Activated CD8-positive, alpha-beta T cell treated with anti-CD3 and anti-CD28 coated beads for 36 hours (primary cell): ENCODE measurements around the gene NPS. TPM values are rescaled to one million over a fixed set of nuclear protein-coding genes. Genes with fewer than 3 reads are reported as not detected.

Experiments
- ATAC-seq: fragments of 200-7000 bp; cut with Tn5 transposase; one replicate; pipeline ENCODE4 v1.10.0; 2021; ENCODE audit warnings: mild to moderate bottlenecking, moderate library complexity
- CTCF ChIA-PET: fragments of 350-600 bp; sonication (Branson Sonifier 250); formaldehyde crosslinking; loops from one replicate; lab custom pipeline; 2021; ENCODE audit warnings: antibody characterized with exemption; lab: Charles Lee
- POLR2A ChIA-PET: fragments of 350-600 bp; sonication (Branson Sonifier 250); formaldehyde crosslinking; loops from one replicate; lab custom pipeline; 2021; ENCODE audit warnings: antibody characterized with exemption; lab: Charles Lee
- DNase-seq: peaks from one replicate; pipeline ENCODE4 v3.0.0-alpha.2; 2020
- H3K27ac Mint-ChIP-seq: one replicate; pipeline ENCODE4 v1.8.0; 2021; ENCODE audit warnings: mild to moderate bottlenecking, mixed read lengths
- H3K27me3 Mint-ChIP-seq: one replicate; pipeline ENCODE4 v1.8.0; 2021; ENCODE audit warnings: mixed read lengths
- H3K36me3 Mint-ChIP-seq: one replicate; pipeline ENCODE4 v1.8.0; 2021; ENCODE audit warnings: low read depth, mixed read lengths
- H3K4me1 Mint-ChIP-seq: one replicate; pipeline ENCODE4 v1.8.0; 2021; ENCODE audit warnings: low read depth, mixed read lengths
- H3K4me3 Mint-ChIP-seq: one replicate; pipeline ENCODE4 v1.8.0; 2021; ENCODE audit warnings: mild to moderate bottlenecking, moderate library complexity, mixed read lengths
- H3K9me3 Mint-ChIP-seq: one replicate; pipeline ENCODE4 v1.8.0; 2021; ENCODE audit warnings: mixed read lengths
- CTCF ChIP-seq: fragments of 200-600 bp; IDR thresholded peaks from one replicate; pipeline ENCODE4 v1.8.0; 2022; ENCODE audit warnings: antibody characterized with exemption, mild to moderate bottlenecking
- intact Hi-C: fragments of 100-400 bp; cut with micrococcal nuclease; formaldehyde crosslinking; loops from one replicate; pipeline ENCODE4 v1.10.0; 2022
- total RNA-seq, 2 experiments: library from RNA; stranded (reverse); gene quantifications; one replicate each; pipeline ENCODE4 v1.2.3, GENCODE V29; 2021

The NPS gene
- total RNA-seq, 2 experiments from 2014 or later = not detected

GRCh38 chr10:127552446-127552845, 3.3 kb downstream of the NPS start:
- Mint-ChIP-seq H3K36me3 (no peaks in the 10 kb centered on the region), H3K4me3 (no peak overlapping the region), H3K27ac (no peak overlapping the region), H3K4me1 (no peaks in the 10 kb centered on the region), H3K9me3 (no peaks in the 10 kb centered on the region), H3K27me3 (no peaks in the 10 kb centered on the region)
- ChIA-PET CTCF (no interaction called here), POLR2A (no interaction called here)
- DNase-seq (no peak), ATAC-seq (no peak)
- no peak for TF ChIP-seq CTCF
- intact Hi-C loops = no loop called here

- H3K9me3 Mint-ChIP-seq = no peaks in the 10 kb centered on the region
These were observed 4.3 kb downstream of the NPS start for GRCh38 chr10:127553417-127553816.

GRCh38 chr10:127556916-127557315, 7.8 kb downstream of the NPS start:
- Mint-ChIP-seq H3K4me1 (no peaks in the 10 kb centered on the region), H3K4me3 (no peak overlapping the region), H3K27me3 (no peaks in the 10 kb centered on the region), H3K36me3 (no peaks in the 10 kb centered on the region), H3K27ac (no peak overlapping the region), H3K9me3 (peaks cover 5% of the 10 kb centered on the region)
- no peak for TF ChIP-seq CTCF
- CTCF ChIA-PET = no interaction called here
- DNase-seq = no peak
- POLR2A ChIA-PET = no interaction called here
- ATAC-seq = no peak
- intact Hi-C loops = no loop called here

More at GRCh38 chr10:127553417-127553816, 4.3 kb downstream of the NPS start:
- no peak overlapping the region for H3K27ac Mint-ChIP-seq
- ATAC-seq (no peak), DNase-seq (no peak)
- no peaks in the 10 kb centered on the region for H3K27me3 Mint-ChIP-seq
- POLR2A ChIA-PET = no interaction called here
- CTCF ChIA-PET = no interaction called here
- intact Hi-C loops = no loop called here
- no peaks in the 10 kb centered on the region for H3K4me1 Mint-ChIP-seq
- H3K4me3 Mint-ChIP-seq = no peak overlapping the region
- TF ChIP-seq CTCF = no peak
- no peaks in the 10 kb centered on the region for H3K36me3 Mint-ChIP-seq

GRCh38 chr10:127561647-127562046, 12.5 kb downstream of the NPS start:
- H3K9me3 Mint-ChIP-seq = peaks cover 5% of the 10 kb centered on the region
- no peaks in the 10 kb centered on the region for H3K27me3 Mint-ChIP-seq
- no peak for DNase-seq
- intact Hi-C loops = loop anchor here (5.0 kb wide), 1 partner anchor 291 kb away; no protein-coding TSS in a partner anchor
- no peaks in the 10 kb centered on the region for H3K36me3 Mint-ChIP-seq
- no peak for TF ChIP-seq CTCF
- ChIA-PET CTCF (no interaction called here), POLR2A (no interaction called here)
- no peaks in the 10 kb centered on the region for H3K4me1 Mint-ChIP-seq
- ATAC-seq = no peak
- H3K27ac Mint-ChIP-seq = no peak overlapping the region
- no peak overlapping the region for H3K4me3 Mint-ChIP-seq

- peak; percentile 73 for TF ChIP-seq CTCF
- intact Hi-C loops = loop anchor here (5.0 kb wide), 1 partner anchor 288 kb away; no protein-coding TSS in a partner anchor
- H3K4me1 Mint-ChIP-seq = no peaks in the 10 kb centered on the region
These were observed 14.8 kb downstream of the NPS start for GRCh38 chr10:127563718-127564553.

More at GRCh38 chr10:127563718-127564553, 14.8 kb downstream of the NPS start:
- DNase-seq (peak; percentile 55), ATAC-seq (no peak)
- ChIA-PET CTCF (interaction anchor here (1.0 to 2.4 kb wide), 4 partner anchors 8 to 291 kb away, joined by 3 to 16 read pairs (median 4); no protein-coding TSS in a partner anchor), POLR2A (no interaction called here)
- H3K9me3 Mint-ChIP-seq = peaks cover 5% of the 10 kb centered on the region
- H3K27me3 Mint-ChIP-seq = no peaks in the 10 kb centered on the region
- no peak overlapping the region for H3K27ac Mint-ChIP-seq
- H3K4me3 Mint-ChIP-seq = no peak overlapping the region
- H3K36me3 Mint-ChIP-seq = no peaks in the 10 kb centered on the region
